MM.1S (cell line): ENCODE measurements around the gene CCDC18.

Experiments used
- CTCF ChIP-seq: fragments of 300-600 bp; sonication (generic); IDR thresholded peaks from 2 replicates; pipeline ENCODE4 v1.5.1; 2016; ENCODE audit warnings: antibody characterized with exemption, low read length, mixed read lengths
- EZH2 ChIP-seq: fragments of 300-600 bp; sonication (generic); optimal IDR thresholded peaks from 2 replicates; pipeline ENCODE3; 2017; ENCODE audit warnings: low read depth, mild to moderate bottlenecking, antibody characterized with exemption, low read length, mixed read lengths

DNA sequence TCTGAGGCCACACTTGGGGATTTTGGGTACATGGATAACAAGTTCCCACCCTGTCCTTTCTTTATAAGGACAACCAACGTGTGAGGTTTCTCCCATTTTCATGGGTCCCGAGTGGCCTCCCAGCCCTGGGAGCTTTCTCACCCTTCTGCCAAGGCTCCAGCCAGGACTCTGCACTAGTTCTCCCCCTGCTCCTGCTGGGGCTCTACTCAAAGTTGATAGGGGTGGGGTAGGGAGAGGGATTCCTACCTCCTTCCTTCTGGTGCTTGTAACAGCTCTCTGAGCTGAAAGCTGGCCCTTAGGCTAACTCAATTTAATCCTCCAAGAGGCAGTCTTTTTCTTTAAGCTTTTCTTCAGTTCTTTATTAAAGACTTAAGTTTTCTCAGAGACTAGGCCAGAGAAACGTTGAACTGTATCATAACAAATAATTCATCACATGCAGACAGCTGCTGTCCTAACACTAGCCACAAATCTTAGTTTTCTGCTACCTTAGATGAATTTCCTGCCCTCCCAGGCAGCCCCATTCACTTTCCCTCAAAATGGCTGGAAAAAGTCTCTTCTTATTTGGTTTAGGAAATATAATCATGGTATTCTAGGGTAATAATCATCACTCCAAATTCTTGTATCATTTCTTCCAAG, 142.8 kb downstream of the CCDC18 start:
- TF ChIP-seq CTCF (no peak), EZH2 (no peak)
